Astrocyte (in vitro differentiated cells and primary cell): ENCODE results near the gene COPZ1. TPM values are rescaled to one million over a fixed set of nuclear protein-coding genes. Genes with fewer than 3 reads are reported as not detected.
A peak's percentile ranks its signal among the peaks of the same experiment; 100 is the strongest.

Source experiments
- DNase-seq: peaks from one replicate; pipeline ENCODE4 v3.0.0-alpha.2; 2010; ENCODE audit warnings: low read depth
- FAIRE-seq: peaks from 2 replicates; lab custom pipeline; 2011; peaks lifted over from hg19 to GRCh38; lab: Jason Lieb, UNC
- H2AFZ ChIP-seq: 2 replicates; pipeline ENCODE4 v1.6.0; 2012; ENCODE audit warnings: low read depth, low read length, inconsistent platforms
- H3K27ac ChIP-seq: 2 replicates; pipeline ENCODE4 v1.5.1; 2011; ENCODE audit warnings: low read depth, low read length, inconsistent platforms
- H3K27me3 ChIP-seq: 2 replicates; pipeline ENCODE4 v1.6.0; 2011; ENCODE audit warnings: low read length, inconsistent platforms; ENCODE audit not compliant: insufficient read depth
- H3K36me3 ChIP-seq: 2 replicates; pipeline ENCODE4 v1.5.1; 2011; ENCODE audit warnings: low read length, inconsistent platforms; ENCODE audit not compliant: insufficient read depth
- H3K4me1 ChIP-seq: 2 replicates; pipeline ENCODE4 v1.5.1; 2011; ENCODE audit warnings: low read length, inconsistent platforms; ENCODE audit not compliant: insufficient read depth
- H3K4me2 ChIP-seq: 2 replicates; pipeline ENCODE4 v1.6.0; 2012; ENCODE audit warnings: low read length, inconsistent platforms
- H3K4me3 ChIP-seq: 2 replicates; pipeline ENCODE4 v1.5.1; 2011; ENCODE audit warnings: low read depth, mild to moderate bottlenecking, low read length, inconsistent platforms; ENCODE audit not compliant: insufficient read depth
- H3K79me2 ChIP-seq: 2 replicates; pipeline ENCODE4 v1.6.0; 2012; ENCODE audit warnings: mild to moderate bottlenecking, low read length, inconsistent platforms; ENCODE audit not compliant: insufficient read depth
- H3K9ac ChIP-seq: 2 replicates; pipeline ENCODE4 v1.6.0; 2012; ENCODE audit warnings: mild to moderate bottlenecking, low read length, inconsistent platforms
- H3K9me3 ChIP-seq: 2 replicates; pipeline ENCODE4 v1.5.1; 2012; ENCODE audit warnings: low read depth, mild to moderate bottlenecking, low read length, inconsistent platforms; ENCODE audit not compliant: insufficient read depth
- H4K20me1 ChIP-seq: 2 replicates; pipeline ENCODE4 v1.6.0; 2012; ENCODE audit warnings: low read length, inconsistent platforms; ENCODE audit not compliant: insufficient read depth
- H3K27ac Mint-ChIP-seq: one replicate; pipeline ENCODE4 v1.8.0; 2021; ENCODE audit warnings: mild to moderate bottlenecking, mixed read lengths; ENCODE audit not compliant: unreplicated experiment
- H3K27me3 Mint-ChIP-seq: one replicate; pipeline ENCODE4 v1.8.0; 2021; ENCODE audit warnings: low read depth, mixed read lengths; ENCODE audit not compliant: unreplicated experiment
- H3K36me3 Mint-ChIP-seq: one replicate; pipeline ENCODE4 v1.8.0; 2021; ENCODE audit warnings: low read depth, mixed read lengths; ENCODE audit not compliant: unreplicated experiment
- H3K4me1 Mint-ChIP-seq: one replicate; pipeline ENCODE4 v1.8.0; 2021; ENCODE audit warnings: low read depth, mixed read lengths; ENCODE audit not compliant: unreplicated experiment
- H3K4me3 Mint-ChIP-seq: one replicate; pipeline ENCODE4 v1.8.0; 2021; ENCODE audit warnings: mild to moderate bottlenecking, moderate library complexity, mixed read lengths; ENCODE audit not compliant: unreplicated experiment
- H3K9me3 Mint-ChIP-seq: one replicate; pipeline ENCODE4 v1.8.0; 2021; ENCODE audit warnings: mild to moderate bottlenecking, mixed read lengths; ENCODE audit not compliant: unreplicated experiment
- CTCF ChIP-seq: IDR thresholded peaks from 2 replicates; pipeline ENCODE4 v1.5.1; 2011; ENCODE audit warnings: low read depth, mild to moderate bottlenecking, inconsistent platforms, low read length, moderate library complexity; ENCODE audit not compliant: insufficient read depth
- EZH2 ChIP-seq: IDR thresholded peaks from 2 replicates; pipeline ENCODE4 v1.6.1; 2012; ENCODE audit warnings: mild to moderate bottlenecking, low read length, inconsistent platforms; ENCODE audit not compliant: insufficient read depth
- total RNA-seq: library from RNA; stranded (reverse); gene quantifications from 2 replicates; pipeline ENCODE4 v1.2.1, GENCODE V29; 2021

Gene COPZ1
- total RNA-seq, 1 donor from 2014 or later, result 136 TPM

- H3K4me1 ChIP-seq, result peaks cover 7% of the 10 kb centered on the region
- no peaks in the 10 kb centered on the region for H3K9me3 ChIP-seq
- no peak overlapping the region for H3K4me3 ChIP-seq
- no peaks in the 10 kb centered on the region for H4K20me1 ChIP-seq
- FAIRE-seq (no peak), DNase-seq (no peak)
- H3K27ac ChIP-seq, result no peak overlapping the region
- Mint-ChIP-seq H3K4me1 (peaks cover 29% of the 10 kb centered on the region), H3K27ac (no peak overlapping the region), H3K36me3 (peaks cover 9% of the 10 kb centered on the region), H3K4me3 (no peak overlapping the region), H3K27me3 (no peaks in the 10 kb centered on the region), H3K9me3 (peaks cover 1% of the 10 kb centered on the region)
- no peak overlapping the region for H3K9ac ChIP-seq
- no peak for TF ChIP-seq CTCF
- no peak for TF ChIP-seq EZH2
- no peak overlapping the region for H3K4me2 ChIP-seq
- H2AFZ ChIP-seq, result no peak overlapping the region
- no peaks in the 10 kb centered on the region for H3K27me3 ChIP-seq
- H3K79me2 ChIP-seq, result no peaks in the 10 kb centered on the region
- H3K36me3 ChIP-seq, result no peaks in the 10 kb centered on the region
Measured at GRCh38 chr12:54386403-54387113, 61.6 kb downstream of the COPZ1 start.

- H3K4me1 ChIP-seq, result peaks cover 7% of the 10 kb centered on the region
Measured at GRCh38 chr12:54387114-54387467, 62.2 kb downstream of the COPZ1 start.

More at GRCh38 chr12:54387114-54387467, 62.2 kb downstream of the COPZ1 start:
- Mint-ChIP-seq H3K4me1 (peaks cover 31% of the 10 kb centered on the region), H3K27me3 (no peaks in the 10 kb centered on the region), H3K9me3 (no peaks in the 10 kb centered on the region), H3K36me3 (peaks cover 14% of the 10 kb centered on the region), H3K27ac (peak overlapping the region; percentile 24), H3K4me3 (no peak overlapping the region)
- Histone ChIP-seq H2AFZ (no peak overlapping the region), H3K4me3 (no peak overlapping the region), H4K20me1 (no peaks in the 10 kb centered on the region), H3K27ac (no peak overlapping the region), H3K9me3 (no peaks in the 10 kb centered on the region), H3K79me2 (no peaks in the 10 kb centered on the region), H3K4me2 (no peak overlapping the region), H3K9ac (no peak overlapping the region), H3K36me3 (no peaks in the 10 kb centered on the region), H3K27me3 (no peaks in the 10 kb centered on the region)
- no peak for DNase-seq
- no peak for TF ChIP-seq CTCF
- no peak for TF ChIP-seq EZH2
- FAIRE-seq, result no peak
